BE2C (cell line): Measurements from ENCODE around the gene TP63.

ENCODE experiments used
- DNase-seq: peaks from one replicate; pipeline ENCODE4 v3.0.0-alpha.2; 2020
- H3K27me3 ChIP-seq: fragments of 250-450 bp; sonication (Bioruptor Pico); 2 replicates; pipeline ENCODE4 v1.5.1; 2020; ENCODE audit warnings: mild to moderate bottlenecking
- H3K36me3 ChIP-seq: fragments of 250-450 bp; sonication (Bioruptor Pico); 2 replicates; pipeline ENCODE4 v1.5.1; 2020; ENCODE audit warnings: mild to moderate bottlenecking
- H3K4me1 ChIP-seq: fragments of 250-450 bp; sonication (Bioruptor Pico); 2 replicates; pipeline ENCODE4 v1.5.1; 2020
- H3K4me3 ChIP-seq: 2 replicates; pipeline ENCODE4 v1.5.1; 2011; ENCODE audit warnings: low read depth, low read length
- H3K9me3 ChIP-seq: fragments of 250-450 bp; sonication (Bioruptor Pico); 2 replicates; pipeline ENCODE4 v1.5.1; 2020
- CTCF ChIP-seq: IDR thresholded peaks from 2 replicates; pipeline ENCODE4 v1.5.1; 2012; ENCODE audit warnings: mild to moderate bottlenecking, low read depth, low read length

TP63 gene

GRCh38 chr3:189836795-189837194, 205.6 kb downstream of the TP63 start:
- Histone ChIP-seq H3K4me3 (no peak overlapping the region), H3K36me3 (no peaks in the 10 kb centered on the region), H3K4me1 (no peaks in the 10 kb centered on the region), H3K9me3 (no peaks in the 10 kb centered on the region; the same call in 1 of the 2 replicates), H3K27me3 (no peaks in the 10 kb centered on the region)
- no peak for TF ChIP-seq CTCF
- no peak for DNase-seq

GRCh38 chr3:189838291-189838690, 207.1 kb downstream of the TP63 start:
- Histone ChIP-seq H3K27me3 (no peaks in the 10 kb centered on the region), H3K36me3 (no peaks in the 10 kb centered on the region), H3K4me1 (no peaks in the 10 kb centered on the region), H3K9me3 (no peaks in the 10 kb centered on the region; the same call in 1 of the 2 replicates), H3K4me3 (no peak overlapping the region)
- no peak for DNase-seq
- no peak for TF ChIP-seq CTCF

DNA sequence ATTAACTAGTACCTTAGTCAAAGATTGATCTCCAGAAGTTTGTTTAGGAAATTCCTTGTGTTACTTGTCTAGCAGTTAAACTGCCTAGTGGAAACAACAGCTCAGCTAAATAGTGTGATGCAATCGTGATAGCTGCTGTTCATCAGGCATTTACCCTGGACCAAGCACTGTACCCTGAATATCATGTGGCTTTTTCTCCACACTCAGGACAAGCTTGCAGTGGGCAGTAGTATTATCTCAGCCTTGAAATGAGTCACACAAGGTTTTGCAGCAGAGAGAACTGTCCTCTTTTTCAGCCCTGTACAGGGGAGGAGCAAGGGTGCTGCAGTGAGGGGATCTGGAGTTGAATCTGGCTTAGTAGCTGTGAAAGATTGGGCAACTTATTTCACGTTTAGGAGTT, 208.4 kb downstream of the TP63 start:
- no peak for DNase-seq
- Histone ChIP-seq H3K4me3 (no peak overlapping the region), H3K4me1 (no peaks in the 10 kb centered on the region), H3K27me3 (no peaks in the 10 kb centered on the region), H3K36me3 (no peaks in the 10 kb centered on the region), H3K9me3 (no peaks in the 10 kb centered on the region; the same call in 1 of the 2 replicates)
- no peak for TF ChIP-seq CTCF

DNA sequence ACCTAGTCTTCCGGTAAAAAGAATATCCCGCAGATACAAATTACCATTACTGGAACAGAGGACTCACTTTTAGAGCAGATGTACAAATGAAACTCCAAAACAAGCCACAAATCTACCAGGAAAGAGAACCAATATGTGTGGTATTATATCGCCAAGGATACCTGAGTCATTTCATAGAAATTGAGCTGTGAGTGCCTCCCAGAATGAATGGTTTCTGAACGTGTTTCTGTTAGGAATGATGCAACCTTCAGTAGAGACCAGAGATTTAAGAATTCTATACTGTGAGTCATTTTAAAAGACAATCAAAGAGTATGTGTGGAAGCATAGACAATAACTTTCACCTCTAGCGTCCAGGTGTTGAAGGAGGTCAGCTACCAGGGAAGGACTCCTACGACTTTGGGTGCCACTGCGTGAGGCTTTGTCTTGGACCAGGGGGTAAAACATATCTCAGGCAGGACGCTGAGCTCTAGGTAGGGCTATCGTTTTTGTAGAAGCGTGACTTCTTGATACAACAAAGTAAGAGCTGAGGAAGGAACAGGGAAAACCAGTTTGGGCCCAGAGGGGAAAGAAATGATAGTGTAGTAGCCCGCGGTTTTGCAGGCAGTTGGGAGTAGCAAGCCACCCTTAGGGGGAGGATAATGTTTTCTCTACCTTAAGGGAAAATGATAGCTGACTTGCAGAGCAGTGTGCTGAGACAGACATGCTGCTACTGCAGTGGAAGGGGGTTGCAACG, 210.4 kb downstream of the TP63 start:
- DNase-seq: no peak
- no peaks in the 10 kb centered on the region for H3K4me1 ChIP-seq
- no peaks in the 10 kb centered on the region for H3K27me3 ChIP-seq
- no peak overlapping the region for H3K4me3 ChIP-seq
- H3K9me3 ChIP-seq: no peaks in the 10 kb centered on the region; the same call in 1 of the 2 replicates
- H3K36me3 ChIP-seq: no peaks in the 10 kb centered on the region
- TF ChIP-seq CTCF: no peak

DNA sequence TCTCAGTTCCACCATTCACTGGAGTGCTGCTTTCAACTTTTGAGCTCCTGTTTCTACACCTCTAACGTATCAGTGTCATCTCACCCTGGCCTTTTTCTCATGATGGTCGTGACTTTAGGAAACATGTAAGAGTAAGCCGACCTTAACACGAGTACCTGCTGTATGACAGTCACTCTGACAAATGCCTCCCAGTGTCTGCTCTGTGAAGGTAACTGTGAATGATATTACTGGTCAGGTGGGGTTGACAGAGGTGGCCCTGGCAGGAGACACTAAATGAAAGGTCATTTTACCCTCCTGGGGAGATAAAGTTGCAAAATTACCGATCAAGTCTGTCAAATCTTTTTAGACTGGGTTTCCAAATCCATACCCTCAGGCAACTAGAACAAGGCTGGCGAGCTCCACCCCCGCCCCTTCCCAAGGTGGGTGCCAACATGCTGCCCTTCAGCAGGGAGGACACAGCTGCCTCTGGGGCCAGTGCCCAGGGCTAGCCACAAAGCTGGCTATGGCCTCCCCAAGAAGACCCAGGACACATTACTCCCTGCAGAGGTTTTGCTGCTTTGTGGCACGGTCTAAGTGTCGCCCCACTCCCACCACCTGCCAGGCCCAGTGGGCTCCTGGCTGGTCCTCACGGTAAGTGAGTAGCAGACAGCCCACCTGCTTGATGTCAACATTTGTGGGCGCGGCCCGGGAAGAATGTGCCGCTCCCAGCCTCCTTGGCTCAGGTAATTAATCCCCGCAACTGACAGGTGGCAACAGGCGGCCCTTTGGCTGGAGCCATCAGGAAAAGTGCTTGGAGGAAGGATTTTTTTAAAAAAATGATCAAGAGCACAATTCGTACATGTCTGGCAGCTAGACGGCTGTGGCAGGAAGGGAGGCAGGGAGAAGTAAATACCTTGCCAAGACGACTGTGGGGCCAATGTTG, 211.8 kb downstream of the TP63 start:
- H3K4me1 ChIP-seq: no peaks in the 10 kb centered on the region
- H3K9me3 ChIP-seq: no peaks in the 10 kb centered on the region; the same call in 1 of the 2 replicates
- no peak overlapping the region for H3K4me3 ChIP-seq
- no peak for TF ChIP-seq CTCF
- H3K27me3 ChIP-seq: no peaks in the 10 kb centered on the region
- DNase-seq: no peak
- no peaks in the 10 kb centered on the region for H3K36me3 ChIP-seq
